ENCODE results near the gene HELT. TPM values are rescaled to one million over a fixed set of nuclear protein-coding genes. Genes with fewer than 3 reads are reported as not detected.

The HELT gene
- total RNA-seq, 1 experiment from 2014 or later = not detected

- Mint-ChIP-seq H3K9me3 (ENCODE audit: unreplicated experiment) (no peaks in the 10 kb centered on the region), H3K4me3 (ENCODE audit: unreplicated experiment) (no peak overlapping the region), H3K27ac (ENCODE audit: unreplicated experiment) (no peak overlapping the region), H3K36me3 (ENCODE audit: insufficient read depth, unreplicated experiment) (no peaks in the 10 kb centered on the region), H3K27me3 (ENCODE audit: insufficient read depth, unreplicated experiment) (peaks cover 15% of the 10 kb centered on the region), H3K4me1 (ENCODE audit: low read depth, unreplicated experiment) (no peaks in the 10 kb centered on the region)
- ChIA-PET POLR2A (no interaction called here), CTCF (interaction anchor here (1.2 kb wide), 1 partner anchor 71 kb away, joined by 4 read pairs; no protein-coding TSS in a partner anchor)
- Histone ChIP-seq H3K4me1 (no peaks in the 10 kb centered on the region), H3K4me3 (ENCODE audit: low read depth, low read length) (no peak overlapping the region), H3K36me3 (ENCODE audit: control insufficient read depth, insufficient read depth, low read length) (no peaks in the 10 kb centered on the region), H3K9me3 (no peaks in the 10 kb centered on the region), H3K27me3 (replicated peaks; ENCODE audit: control insufficient read depth, insufficient read depth, low read length) (no peaks in the 10 kb centered on the region; the same call in 1 of the 2 replicates)
- BruUV-seq (replicated peaks) = no TSS peak
- TF ChIP-seq CTCF (IDR thresholded peaks at IDR 0.05; ENCODE audit: insufficient read depth in 1 of 2, low read depth in 1 of 2, low read length in 1 of 2, severe bottlenecking in 1 of 2, unreplicated experiment in 1 of 2) = no peak
- DNase-seq = no peak
- intact Hi-C loops (cut with micrococcal nuclease; ENCODE audit: unreplicated experiment) = no loop called here
These were observed 44.3 kb downstream of the HELT start for GRCh38 chr4:185062606-185063005.

GRCh38 chr4:185066179-185066578 lies 47.9 kb downstream of the HELT start:
- Histone ChIP-seq H3K27me3 (replicated peaks; ENCODE audit: control insufficient read depth, insufficient read depth, low read length) (no peaks in the 10 kb centered on the region), H3K4me3 (ENCODE audit: low read depth, low read length) (no peak overlapping the region), H3K9me3 (no peaks in the 10 kb centered on the region), H3K36me3 (ENCODE audit: control insufficient read depth, insufficient read depth, low read length) (no peaks in the 10 kb centered on the region), H3K4me1 (no peaks in the 10 kb centered on the region)
- BruUV-seq (replicated peaks) = no TSS peak
- ChIA-PET POLR2A (no interaction called here), CTCF (no interaction called here)
- Mint-ChIP-seq H3K4me3 (ENCODE audit: unreplicated experiment) (no peak overlapping the region), H3K36me3 (ENCODE audit: insufficient read depth, unreplicated experiment) (peaks cover 5% of the 10 kb centered on the region), H3K27me3 (ENCODE audit: insufficient read depth, unreplicated experiment) (peaks cover 13% of the 10 kb centered on the region), H3K27ac (ENCODE audit: unreplicated experiment) (no peak overlapping the region), H3K9me3 (ENCODE audit: unreplicated experiment) (no peaks in the 10 kb centered on the region), H3K4me1 (ENCODE audit: low read depth, unreplicated experiment) (no peaks in the 10 kb centered on the region)
- intact Hi-C loops (cut with micrococcal nuclease; ENCODE audit: unreplicated experiment) = no loop called here
- no peak for TF ChIP-seq CTCF (IDR thresholded peaks at IDR 0.05; ENCODE audit: insufficient read depth in 1 of 2, low read depth in 1 of 2, low read length in 1 of 2, severe bottlenecking in 1 of 2, unreplicated experiment in 1 of 2)
- no peak for DNase-seq

GRCh38 chr4:185068837-185069236 lies 50.5 kb downstream of the HELT start:
- no TSS peak for BruUV-seq (replicated peaks)
- no peaks in the 10 kb centered on the region for H3K36me3 ChIP-seq (ENCODE audit: control insufficient read depth, insufficient read depth, low read length)
- no peaks in the 10 kb centered on the region for H3K9me3 Mint-ChIP-seq (ENCODE audit: unreplicated experiment)
- no peak overlapping the region for H3K4me3 Mint-ChIP-seq (ENCODE audit: unreplicated experiment)
- peaks cover 18% of the 10 kb centered on the region for H3K27me3 Mint-ChIP-seq (ENCODE audit: insufficient read depth, unreplicated experiment)
- H3K9me3 ChIP-seq = no peaks in the 10 kb centered on the region
- no peaks in the 10 kb centered on the region for H3K4me1 ChIP-seq
- H3K27me3 ChIP-seq (replicated peaks; ENCODE audit: control insufficient read depth, insufficient read depth, low read length) = no peaks in the 10 kb centered on the region
- H3K4me1 Mint-ChIP-seq (ENCODE audit: low read depth, unreplicated experiment) = no peaks in the 10 kb centered on the region
- intact Hi-C loops (cut with micrococcal nuclease; ENCODE audit: unreplicated experiment) = no loop called here
- no peak overlapping the region for H3K27ac Mint-ChIP-seq (ENCODE audit: unreplicated experiment)
- no peak for DNase-seq
- ChIA-PET POLR2A (no interaction called here), CTCF (no interaction called here)
- H3K4me3 ChIP-seq (ENCODE audit: low read depth, low read length) = no peak overlapping the region
- peaks cover 5% of the 10 kb centered on the region for H3K36me3 Mint-ChIP-seq (ENCODE audit: insufficient read depth, unreplicated experiment)
- TF ChIP-seq CTCF (IDR thresholded peaks at IDR 0.05; ENCODE audit: insufficient read depth in 1 of 2, low read depth in 1 of 2, low read length in 1 of 2, severe bottlenecking in 1 of 2, unreplicated experiment in 1 of 2) = no peak

Other genes starting within 250 kb of the HELT start
- 76.3 and 100 TPM in 2 replicates for gene ACSL1, start 192.5 kb upstream of the HELT start, total RNA-seq (2022)
- gene SLC25A4, start 124.8 kb downstream of the HELT start, total RNA-seq (2022) = 24.1 and 24.6 TPM in 2 replicates
- gene CFAP97, start 185.5 kb downstream of the HELT start, total RNA-seq (2022) = 18.0 and 20.3 TPM in 2 replicates
- gene SNX25, start 191.1 kb downstream of the HELT start, total RNA-seq (2022) = 9.3 and 10.2 TPM in 2 replicates

All from Caco-2 (cell line).